ENCODE data around the gene RAI1. TPM values are rescaled to one million over a fixed set of nuclear protein-coding genes. Genes with fewer than 3 reads are reported as not detected.

Gene RAI1
- total and polyA plus RNA-seq, 2 of the 13 experiments (the other 11 are each of a cell fraction or from before 2014, with no cell fraction given), result 3.4 to 5.2 TPM

- TF ChIP-seq ZEB1 (IDR thresholded peaks at IDR 0.05; ENCODE audit: insufficient replicate concordance, low read depth) (no peak), AGO1 (IDR thresholded peaks at IDR 0.05; ENCODE audit: low read depth, low read length, poor library complexity, severe bottlenecking) (no peak), ZNF275 (CRISPR knock-in tag; IDR thresholded peaks at IDR 0.05; ENCODE audit: borderline replicate concordance) (peak; percentile 66; the same call in 1 of the 2 replicates), ZSCAN21 (CRISPR knock-in tag; IDR thresholded peaks at IDR 0.05; ENCODE audit: borderline replicate concordance) (no peak), ZNF256 (CRISPR knock-in tag; conservative IDR thresholded peaks at IDR 0.05) (no peak), GLI4 (CRISPR knock-in tag; IDR thresholded peaks at IDR 0.05; ENCODE audit: borderline replicate concordance) (no peak), CSRNP2 (CRISPR knock-in tag; conservative IDR thresholded peaks at IDR 0.05; ENCODE audit: low read depth) (no peak), ZBTB39 (CRISPR knock-in tag; IDR thresholded peaks at IDR 0.05) (no peak), KLF13 (CRISPR knock-in tag; IDR thresholded peaks at IDR 0.05) (no peak), ZNF460 (CRISPR knock-in tag; IDR thresholded peaks at IDR 0.05; ENCODE audit: borderline replicate concordance) (no peak), HDAC6 (IDR thresholded peaks at IDR 0.05; ENCODE audit: low read depth, low read length) (no peak), MIER3 (CRISPR knock-in tag; IDR thresholded peaks at IDR 0.05; ENCODE audit: borderline replicate concordance) (peak; percentile 65; the same call in 1 of the 2 replicates), PHB2 (IDR thresholded peaks at IDR 0.05; ENCODE audit: partially characterized antibody) (no peak), ZC3H13 (CRISPR knock-in tag; IDR thresholded peaks at IDR 0.05) (no peak), GATAD1 (CRISPR knock-in tag; IDR thresholded peaks at IDR 0.05) (0 out of 2 replicates have a peak, but pooled peaks have one; percentile 48), ZNF740 (CRISPR knock-in tag; IDR thresholded peaks at IDR 0.05) (no peak), ZNF33B (CRISPR knock-in tag; IDR thresholded peaks at IDR 0.05) (0 out of 2 replicates have a peak, but pooled peaks have one; percentile 14), ZNF235 (CRISPR knock-in tag; IDR thresholded peaks at IDR 0.05; ENCODE audit: borderline replicate concordance) (0 out of 2 replicates have a peak, but pooled peaks have one; percentile 63), SP2 (CRISPR knock-in tag; IDR thresholded peaks at IDR 0.05) (no peak), ZNF281 (CRISPR knock-in tag; IDR thresholded peaks at IDR 0.05; ENCODE audit: borderline replicate concordance) (peak; percentile 77; the same call in 1 of the 2 replicates)
These were observed 12.3 kb downstream of the RAI1 start (continued) for GRCh38 chr17:17693253-17694168.

Data from HepG2 (cell line).